Endothelial cell (in vitro differentiated cells): ENCODE results near the gene PANX2. TPM values are rescaled to one million over a fixed set of nuclear protein-coding genes. Genes with fewer than 3 reads are reported as not detected.

Experiments used
- DNase-seq: peaks from one replicate; pipeline ENCODE4 v3.0.0; 2021; ENCODE audit warnings: low spot score
- H3K27ac Mint-ChIP-seq: one replicate; pipeline ENCODE4 v1.8.0; 2021; ENCODE audit warnings: mixed read lengths, inconsistent platforms; ENCODE audit not compliant: unreplicated experiment
- H3K27me3 Mint-ChIP-seq: one replicate; pipeline ENCODE4 v1.8.0; 2021; ENCODE audit warnings: mild to moderate bottlenecking, moderate library complexity, mixed read lengths, inconsistent platforms; ENCODE audit not compliant: unreplicated experiment
- H3K36me3 Mint-ChIP-seq: one replicate; pipeline ENCODE4 v1.8.0; 2021; ENCODE audit warnings: mild to moderate bottlenecking, low read depth, mixed read lengths, inconsistent platforms; ENCODE audit not compliant: unreplicated experiment
- H3K4me1 Mint-ChIP-seq: one replicate; pipeline ENCODE4 v1.8.0; 2021; ENCODE audit warnings: mild to moderate bottlenecking, mixed read lengths, inconsistent platforms; ENCODE audit not compliant: unreplicated experiment
- H3K4me3 Mint-ChIP-seq: one replicate; pipeline ENCODE4 v1.8.0; 2021; ENCODE audit warnings: mild to moderate bottlenecking, mixed read lengths, inconsistent platforms; ENCODE audit not compliant: unreplicated experiment
- H3K9me3 Mint-ChIP-seq: one replicate; pipeline ENCODE4 v1.8.0; 2021; ENCODE audit warnings: mixed read lengths, inconsistent platforms; ENCODE audit not compliant: unreplicated experiment
- total RNA-seq: library from RNA; stranded (reverse); fragmentation: NEBNext Ultra II Directional; extraction: Animal tissue kit (Norgen Biotek cat#: 25700); gene quantifications from one replicate; pipeline ENCODE4 v1.2.1, GENCODE V29; 2021; ENCODE audit not compliant: unreplicated experiment
- TF ChIP-seq, protein P1 (sequence below): fragments of 200-600 bp; sonication (generic); IDR thresholded peaks from one replicate; pipeline ENCODE4 v1.5.0; 2021; ENCODE audit warnings: antibody characterized with exemption; ENCODE audit not compliant: unreplicated experiment

The PANX2 gene
- total RNA-seq, 1 donor from 2014 or later, result 0.87 TPM

DNA sequence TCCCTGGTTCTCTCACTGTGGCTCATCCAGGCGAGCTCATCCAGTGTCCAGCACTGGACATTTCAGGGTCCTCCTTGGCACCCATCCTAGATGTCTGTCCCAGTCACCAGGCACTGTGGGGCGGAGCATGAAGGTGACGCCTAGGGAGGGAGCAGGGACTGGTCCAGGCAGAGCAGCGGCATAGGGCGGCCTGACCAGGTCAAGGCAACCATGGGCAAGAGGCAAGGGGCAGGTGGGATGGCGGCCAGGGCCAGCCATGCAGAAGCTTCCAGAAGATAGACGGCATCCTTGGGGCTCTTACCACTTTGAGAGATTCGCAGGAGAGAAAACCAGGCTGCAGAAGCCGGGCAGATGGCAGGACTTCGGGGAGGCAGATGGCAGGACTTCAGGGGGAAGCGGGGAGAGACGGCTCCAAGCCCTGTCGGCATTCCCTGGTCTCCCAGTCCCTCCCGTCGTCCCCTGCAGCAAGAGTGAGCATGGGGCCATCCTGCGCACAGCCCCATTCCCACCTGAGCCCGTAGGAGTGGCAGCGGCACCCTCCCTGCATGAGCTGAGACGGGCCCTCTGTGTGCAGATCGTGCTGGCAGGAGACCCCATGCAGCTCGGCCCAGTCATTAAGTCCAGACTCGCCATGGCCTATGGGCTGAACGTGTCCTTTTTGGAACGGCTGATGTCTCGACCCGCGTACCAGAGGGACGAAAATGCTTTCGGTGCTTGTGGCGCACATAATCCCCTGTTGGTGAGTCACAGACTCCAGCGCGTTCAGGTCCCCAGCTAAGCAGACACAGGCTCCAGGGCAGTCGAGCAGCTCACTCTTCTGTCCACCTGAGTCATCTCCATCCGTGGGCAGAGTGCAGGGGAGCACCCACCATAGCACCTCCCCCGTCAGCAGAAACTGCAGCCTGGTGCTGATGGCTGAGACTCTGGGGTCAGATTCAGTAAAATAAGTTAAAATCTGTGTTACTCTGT lies 20.1 kb upstream of the PANX2 start:
- Mint-ChIP-seq H3K27me3 (peaks cover 4% of the 10 kb centered on the region), H3K9me3 (no peaks in the 10 kb centered on the region), H3K4me3 (no peak overlapping the region), H3K4me1 (no peaks in the 10 kb centered on the region), H3K27ac (no peak overlapping the region), H3K36me3 (peaks cover 4% of the 10 kb centered on the region)
- TF ChIP-seq, protein P1, sequence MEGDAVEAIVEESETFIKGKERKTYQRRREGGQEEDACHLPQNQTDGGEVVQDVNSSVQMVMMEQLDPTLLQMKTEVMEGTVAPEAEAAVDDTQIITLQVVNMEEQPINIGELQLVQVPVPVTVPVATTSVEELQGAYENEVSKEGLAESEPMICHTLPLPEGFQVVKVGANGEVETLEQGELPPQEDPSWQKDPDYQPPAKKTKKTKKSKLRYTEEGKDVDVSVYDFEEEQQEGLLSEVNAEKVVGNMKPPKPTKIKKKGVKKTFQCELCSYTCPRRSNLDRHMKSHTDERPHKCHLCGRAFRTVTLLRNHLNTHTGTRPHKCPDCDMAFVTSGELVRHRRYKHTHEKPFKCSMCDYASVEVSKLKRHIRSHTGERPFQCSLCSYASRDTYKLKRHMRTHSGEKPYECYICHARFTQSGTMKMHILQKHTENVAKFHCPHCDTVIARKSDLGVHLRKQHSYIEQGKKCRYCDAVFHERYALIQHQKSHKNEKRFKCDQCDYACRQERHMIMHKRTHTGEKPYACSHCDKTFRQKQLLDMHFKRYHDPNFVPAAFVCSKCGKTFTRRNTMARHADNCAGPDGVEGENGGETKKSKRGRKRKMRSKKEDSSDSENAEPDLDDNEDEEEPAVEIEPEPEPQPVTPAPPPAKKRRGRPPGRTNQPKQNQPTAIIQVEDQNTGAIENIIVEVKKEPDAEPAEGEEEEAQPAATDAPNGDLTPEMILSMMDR, result no peak
- no peak for DNase-seq

DNA sequence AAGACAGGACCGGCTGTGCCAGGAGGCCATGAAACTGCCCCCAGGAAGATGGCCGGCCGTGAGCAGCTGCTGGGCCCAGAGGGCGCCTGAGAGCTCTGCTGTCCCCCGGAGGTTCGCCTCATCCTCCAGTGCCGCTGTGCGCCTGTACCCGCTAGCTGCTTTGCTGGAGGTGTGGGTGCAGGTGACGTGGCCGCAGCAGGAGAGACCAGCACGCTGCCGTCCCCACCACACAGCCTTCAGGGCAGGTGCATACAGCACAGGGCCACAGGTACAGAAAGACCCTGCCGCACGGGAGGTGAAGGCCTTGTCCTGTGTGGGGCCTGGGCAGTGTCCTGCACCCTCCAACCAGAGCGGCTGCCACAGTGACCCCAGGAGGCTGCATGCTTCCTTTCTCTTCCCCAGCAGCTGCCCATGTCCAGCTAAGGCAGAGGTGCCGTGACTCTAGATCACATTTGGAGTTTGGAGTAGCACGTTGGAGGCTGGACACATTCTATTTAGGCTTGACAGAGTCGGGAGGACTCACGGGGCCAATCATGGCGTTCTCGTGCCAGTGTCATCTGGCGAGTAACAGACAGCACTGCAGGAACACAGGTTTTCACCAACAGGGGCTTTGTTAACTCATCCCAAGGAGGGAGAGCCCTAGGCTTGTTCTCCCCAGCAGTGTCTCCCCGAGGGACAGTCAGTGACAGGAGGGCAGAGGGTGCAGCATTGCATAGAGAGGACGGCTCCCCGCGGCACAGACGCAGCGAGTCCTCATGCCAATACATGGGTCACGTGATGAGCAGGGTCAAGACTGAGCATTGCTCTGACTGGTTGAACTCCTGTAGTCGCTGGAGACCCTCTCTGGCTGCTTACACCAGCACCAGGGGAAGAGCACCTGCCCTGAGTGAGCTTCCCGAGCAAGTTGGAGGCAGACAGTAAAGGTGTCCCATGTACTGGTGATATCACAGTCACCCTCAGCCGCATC lies 18.7 kb upstream of the PANX2 start:
- DNase-seq, result no peak
- H3K4me3 Mint-ChIP-seq, result no peak overlapping the region
- no peaks in the 10 kb centered on the region for H3K9me3 Mint-ChIP-seq
- no peak overlapping the region for H3K27ac Mint-ChIP-seq
- peaks cover 4% of the 10 kb centered on the region for H3K27me3 Mint-ChIP-seq
- TF ChIP-seq, protein P1, result no peak
- H3K4me1 Mint-ChIP-seq, result no peaks in the 10 kb centered on the region
- peaks cover 4% of the 10 kb centered on the region for H3K36me3 Mint-ChIP-seq

DNA sequence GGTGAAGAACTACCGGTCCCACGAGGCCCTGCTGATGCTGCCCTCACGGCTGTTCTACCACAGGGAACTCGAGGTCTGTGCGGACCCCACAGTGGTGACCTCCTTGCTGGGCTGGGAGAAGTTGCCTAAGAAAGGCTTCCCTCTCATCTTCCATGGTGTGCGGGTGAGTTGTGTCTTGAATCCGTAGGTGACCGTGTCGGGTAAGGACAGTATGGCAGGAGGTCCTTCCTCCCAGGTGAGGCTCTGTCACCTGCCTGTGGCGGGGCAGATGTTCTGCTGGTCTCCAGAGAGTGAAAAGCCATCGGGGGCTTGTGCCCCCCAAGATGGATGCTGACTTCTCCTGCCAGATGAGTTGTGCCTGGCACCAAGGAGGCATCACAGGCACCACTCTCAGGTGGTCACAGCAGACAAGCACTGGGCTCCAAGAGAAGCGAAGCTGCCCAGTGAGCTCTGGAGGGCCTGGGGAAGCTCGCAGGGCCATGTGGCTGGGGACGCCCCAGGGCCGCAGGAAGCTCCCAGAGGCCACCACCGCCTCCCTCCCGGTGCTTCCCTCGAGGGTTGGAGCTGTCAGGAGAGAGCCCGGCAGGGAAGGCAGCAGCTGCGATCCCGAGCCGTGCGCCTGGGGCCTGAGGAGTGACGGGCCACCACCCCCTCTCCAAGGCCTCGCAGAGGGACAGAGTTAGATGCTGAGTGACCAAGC lies 17.3 kb upstream of the PANX2 start:
- TF ChIP-seq, protein P1, result no peak
- Mint-ChIP-seq H3K27ac (no peak overlapping the region), H3K36me3 (peaks cover 4% of the 10 kb centered on the region), H3K27me3 (peaks cover 4% of the 10 kb centered on the region), H3K4me3 (no peak overlapping the region), H3K4me1 (no peaks in the 10 kb centered on the region), H3K9me3 (no peaks in the 10 kb centered on the region)
- no peak for DNase-seq

DNA sequence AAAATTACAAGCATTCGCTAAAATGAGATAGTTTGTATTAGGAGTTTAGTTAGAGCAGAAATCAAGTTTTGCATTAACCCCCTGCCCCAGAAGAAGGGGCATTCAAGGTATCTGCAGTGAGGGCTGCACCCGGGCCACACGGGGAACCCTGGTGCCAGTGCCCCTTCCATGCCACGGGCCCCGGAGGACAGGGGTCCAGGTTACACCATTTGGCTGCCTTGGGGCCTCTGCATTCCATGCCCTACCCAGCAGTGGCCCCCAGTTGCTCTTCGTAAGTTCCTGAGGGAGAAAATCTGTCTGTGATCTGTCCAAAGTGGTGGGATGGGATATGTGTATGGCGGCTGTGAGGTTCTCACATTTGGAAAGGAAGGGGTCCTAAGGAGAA lies 16.8 kb upstream of the PANX2 start:
- no peaks in the 10 kb centered on the region for H3K9me3 Mint-ChIP-seq
- no peaks in the 10 kb centered on the region for H3K4me1 Mint-ChIP-seq
- H3K4me3 Mint-ChIP-seq, result no peak overlapping the region
- peaks cover 4% of the 10 kb centered on the region for H3K36me3 Mint-ChIP-seq
- DNase-seq, result no peak
- peaks cover 4% of the 10 kb centered on the region for H3K27me3 Mint-ChIP-seq
- no peak overlapping the region for H3K27ac Mint-ChIP-seq
- TF ChIP-seq, protein P1, result no peak
